ENCODE measurements around the gene TBC1D16.
"Not testable (repeated sequence)": the region's sequence is repeated elsewhere in the genome, so short reads cannot be mapped to it uniquely, and the experiment has no call there.

The TBC1D16 gene

GRCh38 chr17:79971651-79972050 lies 64.0 kb downstream of the TBC1D16 start:
- DNase-seq (ENCODE audit: low spot score) = no peak

DNA sequence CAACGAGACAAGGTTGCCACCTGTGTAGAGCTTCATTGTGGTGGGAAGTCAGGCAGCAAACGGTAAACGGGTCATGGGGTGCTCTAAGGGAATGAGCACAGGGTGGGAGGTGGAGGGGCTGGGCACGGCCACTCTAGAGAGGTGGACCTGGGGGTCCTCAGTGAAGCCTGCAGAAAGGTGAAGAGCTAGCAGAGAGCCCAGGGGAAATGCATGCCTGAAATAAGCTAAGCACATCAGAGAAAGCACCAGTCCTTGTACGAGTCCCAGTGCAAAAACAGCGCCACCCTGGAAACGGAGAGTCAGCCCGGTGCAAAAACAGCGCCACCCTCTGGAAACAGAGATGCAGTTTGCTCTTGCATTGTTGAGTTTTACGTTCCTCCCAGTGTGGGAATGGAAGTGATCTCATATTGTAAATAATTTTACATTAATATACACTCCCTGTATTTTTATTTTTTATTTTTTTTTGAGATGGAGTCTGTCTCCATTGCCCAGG lies 65.0 kb downstream of the TBC1D16 start:
- DNase-seq (ENCODE audit: low spot score) = peak; percentile 33

GRCh38 chr17:79969906-79970305 lies 65.8 kb downstream of the TBC1D16 start:
- DNase-seq (ENCODE audit: low spot score) = no peak

DNA sequence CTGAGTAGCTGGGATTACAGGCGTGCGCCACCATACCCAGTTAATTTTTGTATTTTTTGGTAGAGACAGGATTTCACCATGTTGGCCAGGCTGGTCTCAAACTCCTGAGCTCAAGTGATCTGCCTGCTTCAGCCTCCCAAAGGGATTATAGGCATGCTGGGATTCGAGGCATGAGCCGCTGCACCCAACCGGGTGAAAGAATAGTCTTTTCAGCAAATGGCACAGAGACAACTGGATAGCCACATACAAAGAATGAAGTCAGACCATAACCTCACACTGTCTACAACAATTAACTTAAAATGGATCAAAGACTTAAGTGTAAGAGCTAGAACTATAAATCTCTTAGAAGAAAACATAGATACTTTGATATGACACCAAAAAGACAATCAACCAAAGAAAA lies 67.6 kb downstream of the TBC1D16 start:
- DNase-seq (ENCODE audit: low spot score) = no peak

DNA sequence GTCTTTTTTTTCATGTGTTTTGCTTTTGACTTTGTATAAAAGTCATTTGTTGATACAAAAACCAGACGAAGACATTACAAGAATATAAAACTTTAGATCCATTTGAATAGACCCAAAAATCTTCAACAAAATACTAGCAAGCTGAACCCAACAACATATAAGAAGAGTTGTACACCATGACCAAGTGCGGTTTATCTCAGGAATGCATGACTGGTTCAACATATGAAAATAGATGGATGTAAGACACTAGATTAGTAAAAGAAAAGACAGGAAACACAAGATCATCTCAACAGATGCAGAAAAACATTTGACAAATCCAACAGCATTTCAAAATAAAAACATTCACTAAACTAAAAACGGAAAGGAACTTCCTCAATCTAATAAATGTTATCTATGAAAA lies 69.0 kb downstream of the TBC1D16 start:
- no peak for DNase-seq (ENCODE audit: low spot score)

DNA sequence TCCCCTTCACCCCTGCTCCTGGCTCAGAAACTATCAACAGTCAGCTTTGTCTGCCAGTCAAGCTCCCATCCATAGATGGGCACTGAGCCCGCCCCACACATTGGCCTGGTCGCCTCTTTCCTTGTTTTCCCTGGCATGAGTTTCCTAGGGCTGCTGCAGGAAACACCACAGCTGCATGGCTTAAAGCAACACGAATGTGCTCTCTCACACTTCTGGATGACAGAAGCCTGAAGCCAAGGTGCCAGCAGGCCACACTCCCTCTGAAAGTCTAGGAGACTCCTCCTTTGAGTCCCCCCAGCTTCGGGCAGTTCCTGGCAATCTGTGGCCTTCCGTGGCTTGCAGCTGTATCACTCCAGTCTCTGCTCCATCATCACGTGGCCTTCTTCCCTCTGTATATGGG lies 69.9 kb downstream of the TBC1D16 start:
- no peak for DNase-seq (ENCODE audit: low spot score)

- DNase-seq (ENCODE audit: low spot score) = not testable (repeated sequence)
These were observed 73.2 kb downstream of the TBC1D16 start for GRCh38 chr17:79962467-79962866.

GRCh38 chr17:79961567-79961966 lies 74.1 kb downstream of the TBC1D16 start:
- not testable (repeated sequence) for DNase-seq (ENCODE audit: low spot score)

- DNase-seq (ENCODE audit: low spot score) = peak; percentile 78
These were observed 74.7 kb downstream of the TBC1D16 start for GRCh38 chr17:79960788-79961522.

DNA sequence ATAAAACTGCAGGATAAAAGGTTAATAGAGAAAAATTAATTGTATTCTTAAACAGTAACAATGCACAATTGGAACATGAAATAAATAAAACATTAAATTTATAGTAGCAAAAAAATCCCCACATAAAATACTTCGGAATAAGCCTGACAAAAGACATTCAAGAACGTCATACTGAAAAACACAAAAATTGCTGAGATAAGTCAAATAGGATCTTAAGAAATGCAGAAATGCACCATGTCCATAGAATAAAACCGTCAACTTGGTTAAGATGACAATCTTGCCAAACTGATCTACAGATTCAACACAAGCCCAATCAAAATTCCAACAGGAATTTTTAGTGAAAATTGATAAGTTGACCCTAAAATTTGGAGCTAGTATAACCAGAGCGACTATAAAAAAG lies 76.6 kb downstream of the TBC1D16 start:
- DNase-seq (ENCODE audit: low spot score) = no peak

DNA sequence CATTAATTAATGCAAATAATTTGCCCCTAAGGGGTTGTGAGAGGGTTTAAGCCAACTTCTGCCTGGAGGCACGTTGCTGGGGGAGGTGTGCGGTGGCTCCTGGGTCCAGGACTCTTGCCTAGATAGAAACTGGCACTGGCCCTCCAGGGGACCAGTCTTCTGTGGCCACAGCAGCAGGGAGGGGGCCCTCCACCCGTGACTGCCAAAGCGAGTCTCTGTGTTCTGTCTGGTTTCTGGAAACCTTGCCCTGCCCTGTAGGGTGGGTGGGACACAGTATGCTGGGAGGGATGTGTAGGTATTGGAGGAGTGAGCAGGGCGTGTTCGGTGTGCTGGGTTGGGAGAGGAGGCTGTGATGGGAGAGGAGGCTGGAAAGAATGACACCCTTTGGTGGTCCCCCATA lies 78.8 kb downstream of the TBC1D16 start:
- DNase-seq (ENCODE audit: low spot score) = no peak

GRCh38 chr17:79956441-79956735 lies 79.3 kb downstream of the TBC1D16 start:
- not testable (repeated sequence) for DNase-seq (ENCODE audit: low spot score)

DNA sequence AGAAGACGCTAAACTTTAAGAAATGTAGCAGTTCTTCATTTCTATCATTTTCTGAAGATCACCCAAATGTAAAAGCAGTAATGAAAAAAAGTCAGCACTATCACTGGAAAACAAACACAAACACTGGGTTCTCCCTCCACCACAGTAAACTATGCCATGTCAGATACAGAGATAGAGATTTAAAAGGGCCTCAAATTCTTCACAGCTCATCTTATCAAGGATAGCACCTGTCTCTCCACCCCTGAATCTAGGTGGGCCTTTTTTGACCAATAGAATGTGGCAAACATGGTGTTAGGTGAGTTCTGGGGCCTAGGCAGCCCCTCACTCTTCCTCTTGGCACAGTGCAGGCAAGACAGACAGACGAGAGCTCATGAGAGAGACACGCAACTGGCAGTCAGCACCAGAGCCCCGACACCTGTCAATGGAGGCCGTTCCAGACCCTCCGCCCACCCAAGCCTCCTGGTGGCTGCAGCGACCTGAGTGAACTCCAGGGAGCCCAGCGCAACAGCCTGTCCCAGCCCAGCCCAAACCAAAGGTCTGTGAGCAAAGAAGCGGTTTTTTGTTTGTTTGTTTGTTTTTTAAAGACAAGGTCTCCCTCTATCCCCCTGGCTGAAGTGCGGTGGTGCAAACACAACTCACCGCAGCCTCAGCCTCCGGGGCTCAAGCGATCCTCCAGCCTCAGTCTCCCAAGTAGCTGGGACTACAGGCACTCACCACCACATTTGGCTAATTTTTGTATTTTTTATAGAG lies 79.8 kb downstream of the TBC1D16 start:
- no peak for DNase-seq (ENCODE audit: low spot score)

DNA sequence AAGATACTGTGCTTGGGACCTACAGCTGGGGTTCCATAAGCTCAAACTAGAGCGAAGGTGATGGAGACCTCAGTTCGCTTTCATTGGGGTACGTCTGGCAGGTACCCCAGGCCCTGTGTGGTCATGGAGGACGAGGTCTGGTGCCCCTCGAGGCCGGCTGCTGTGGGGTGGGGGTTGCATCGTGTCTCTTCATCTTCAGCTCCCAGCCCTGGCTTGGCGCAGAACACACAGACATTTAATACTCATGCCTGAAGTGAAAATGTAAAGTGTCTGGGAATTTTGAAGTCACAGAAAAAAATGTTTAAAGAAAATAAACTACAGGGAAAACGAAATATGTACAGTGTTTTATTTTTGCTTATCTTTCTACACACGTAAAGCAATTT lies 80.5 kb downstream of the TBC1D16 start:
- no peak for DNase-seq (ENCODE audit: low spot score)

GRCh38 chr17:79954281-79955166 lies 81.1 kb downstream of the TBC1D16 start:
- DNase-seq (ENCODE audit: low spot score) = no peak

- no peak for DNase-seq (ENCODE audit: low spot score)
These were observed 82.3 kb downstream of the TBC1D16 start for GRCh38 chr17:79953335-79953734.

DNA sequence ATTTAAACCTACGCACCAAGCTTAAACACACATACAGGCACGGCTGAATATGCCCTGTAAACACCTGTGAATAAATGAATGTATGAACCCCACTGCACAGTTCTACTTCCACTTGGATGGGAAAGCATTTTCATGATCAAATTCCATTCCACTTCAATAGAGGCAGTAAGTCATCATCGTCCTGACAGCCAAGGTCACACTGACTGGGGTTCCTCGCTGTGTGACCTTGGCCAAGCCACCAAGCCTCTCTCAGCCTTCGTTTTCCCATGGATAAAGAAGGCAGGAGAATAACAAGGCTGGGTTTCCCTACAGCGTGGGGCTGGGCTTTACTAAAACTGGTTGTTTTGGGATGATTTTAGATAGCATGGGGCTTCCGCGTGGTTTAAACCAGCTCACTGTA lies 82.8 kb downstream of the TBC1D16 start:
- no peak for DNase-seq (ENCODE audit: low spot score)

GRCh38 chr17:79952265-79952877 lies 83.3 kb downstream of the TBC1D16 start:
- DNase-seq (ENCODE audit: low spot score) = no peak

GRCh38 chr17:79951361-79952264 lies 84.1 kb downstream of the TBC1D16 start:
- DNase-seq (ENCODE audit: low spot score) = peak; percentile 69

GRCh38 chr17:79950751-79951150 lies 84.9 kb downstream of the TBC1D16 start:
- DNase-seq (ENCODE audit: low spot score) = no peak

- no peak for DNase-seq (ENCODE audit: low spot score)
These were observed 85.4 kb downstream of the TBC1D16 start for GRCh38 chr17:79950306-79950705.
